Myocyte (in vitro differentiated cells): ENCODE results near the gene RFX2. TPM values are rescaled to one million over a fixed set of nuclear protein-coding genes. Genes with fewer than 3 reads are reported as not detected.

ENCODE experiments used
- DNase-seq: peaks from one replicate; pipeline ENCODE4 v3.0.0-alpha.2; 2012; ENCODE audit warnings: low read depth
- total RNA-seq: library from RNA; depleted of rRNA; stranded (reverse); fragments of >200 nt; gene quantifications from 2 replicates; pipeline ENCODE4 v1.2.3, GENCODE V29; 2014

Gene RFX2
- total RNA-seq, 1 donor from 2014 or later: 5.8 TPM

DNA sequence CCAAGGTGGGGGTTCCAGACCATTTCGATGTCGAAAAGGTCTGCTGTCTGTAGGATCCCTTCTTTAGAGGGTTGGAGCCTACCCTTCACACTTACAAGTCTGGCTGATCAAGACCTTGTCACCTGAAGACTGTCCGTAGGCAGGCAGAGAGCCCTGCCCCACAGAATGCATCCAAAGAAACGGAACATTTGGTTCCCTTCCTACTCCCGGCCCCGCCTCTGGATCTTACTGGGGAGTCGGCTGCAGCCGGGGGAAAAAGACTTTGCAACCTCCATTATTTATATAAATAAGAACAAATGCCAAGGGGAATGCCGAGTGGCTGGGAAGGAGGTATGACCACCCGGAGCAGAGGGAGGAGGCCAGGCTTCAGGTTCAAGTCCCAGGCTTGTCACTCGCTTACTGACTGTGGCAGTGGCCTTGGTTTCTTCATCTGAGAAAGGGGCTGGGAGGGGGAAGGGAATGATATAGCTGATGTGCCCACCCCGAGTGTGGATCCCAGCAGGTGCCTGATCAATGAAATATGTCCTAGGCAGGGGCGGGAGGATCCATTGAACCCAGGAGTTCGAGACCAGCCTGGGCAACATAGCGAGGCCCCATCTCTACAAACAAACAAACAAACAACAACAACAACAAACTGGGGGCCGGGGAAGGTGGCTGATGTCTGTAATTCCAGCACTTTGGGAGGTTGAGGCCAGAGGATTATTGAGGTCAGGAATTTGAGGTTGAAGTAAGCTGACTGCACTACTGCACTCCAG is 48.7 kb downstream of the RFX2 start:
- DNase-seq: no peak

DNA sequence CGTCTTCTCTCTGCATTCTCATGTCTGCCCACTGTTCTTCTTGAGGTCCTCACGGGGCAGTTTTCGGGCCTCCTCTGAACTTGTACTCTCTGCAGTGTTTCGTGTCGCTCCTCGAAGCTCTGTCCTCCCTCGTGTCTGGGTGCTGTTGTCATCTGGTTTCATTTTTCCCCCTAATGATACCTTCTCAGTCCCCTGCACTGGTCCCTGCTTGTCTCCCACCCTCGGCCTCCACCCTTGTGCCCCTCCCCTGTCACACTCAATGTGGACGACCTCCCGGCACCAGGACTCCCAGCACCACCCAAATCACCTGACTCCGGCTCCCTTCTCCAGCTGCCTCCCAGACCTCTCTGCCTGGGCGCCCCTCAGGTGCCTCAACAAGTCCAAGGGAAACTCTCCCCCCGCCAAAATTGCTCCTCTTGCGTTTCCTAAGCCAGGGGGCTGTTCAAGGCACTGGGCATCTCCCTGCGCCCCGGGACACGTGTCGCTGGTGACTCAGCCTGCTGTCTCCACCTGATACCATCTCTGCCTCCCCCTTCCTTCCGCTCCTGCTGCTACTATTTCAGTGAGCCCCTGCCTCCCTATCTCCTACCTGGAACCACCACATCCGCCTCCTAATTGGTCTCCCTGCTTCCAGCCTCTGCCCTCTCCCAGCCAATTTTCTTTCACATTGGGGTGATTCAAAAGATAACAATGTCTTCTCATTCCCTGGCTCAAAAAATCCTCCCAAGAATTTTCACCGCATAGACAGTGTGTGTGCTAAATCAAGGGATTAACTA is 49.5 kb downstream of the RFX2 start:
- peak; percentile 32 for DNase-seq

GRCh38 chr19:6059988-6060599 is 50.2 kb downstream of the RFX2 start:
- no peak for DNase-seq

DNA sequence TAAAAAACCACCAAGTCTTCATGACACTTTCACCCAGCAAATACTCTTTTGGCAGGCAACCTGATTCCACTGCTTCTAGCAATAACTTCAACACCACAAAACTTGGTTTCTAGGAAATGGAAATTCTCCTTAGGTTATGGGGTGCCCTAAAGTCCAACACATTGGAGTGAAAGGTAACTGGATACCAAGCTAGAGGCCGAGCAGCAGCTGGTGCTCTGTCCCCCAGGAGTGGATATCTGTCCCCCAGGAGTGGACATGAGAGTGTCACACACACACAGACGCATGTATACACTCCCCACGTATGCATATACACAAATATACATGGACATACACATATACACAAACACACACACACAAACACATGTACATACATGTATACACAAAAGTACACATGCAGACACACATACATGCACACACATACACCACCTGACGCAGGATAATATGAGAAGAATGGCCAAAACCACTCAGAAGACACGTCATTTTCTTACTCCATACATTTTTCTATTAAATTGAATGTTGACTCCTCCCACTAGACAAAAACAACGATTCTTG is 50.8 kb downstream of the RFX2 start:
- DNase-seq: no peak

DNA sequence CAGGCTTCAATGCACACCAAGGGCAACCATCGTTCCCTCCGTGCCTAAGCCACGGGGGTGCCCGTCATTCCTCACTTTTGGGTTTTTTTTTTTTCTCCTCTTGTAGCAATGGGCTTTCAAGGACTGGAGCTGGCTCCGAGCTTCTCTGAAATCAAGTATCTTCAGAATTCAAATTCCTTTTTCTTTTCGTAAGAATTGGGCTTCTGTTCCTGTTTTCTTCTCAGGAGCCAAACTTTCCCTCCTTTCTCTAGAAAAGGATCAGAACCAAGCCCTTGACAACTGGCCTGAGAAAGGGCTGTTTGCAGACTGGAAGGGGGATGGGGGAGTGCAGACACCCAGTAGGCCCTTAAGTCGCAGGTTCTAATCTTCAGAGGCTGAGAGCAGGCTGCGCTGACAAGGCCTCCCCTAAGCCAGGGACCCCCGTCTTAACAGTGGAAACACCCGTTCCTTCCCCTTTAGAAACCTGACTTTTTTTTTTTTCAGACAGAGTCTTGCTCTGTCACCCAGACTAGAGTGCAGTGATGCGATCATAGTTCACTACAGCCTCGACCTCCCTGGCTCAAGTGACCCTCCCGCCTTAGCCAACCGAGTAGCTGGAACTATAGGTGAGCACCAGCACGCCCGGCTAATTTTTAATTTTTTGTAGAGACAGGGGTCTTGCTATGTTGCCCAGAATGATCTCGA is 51.6 kb downstream of the RFX2 start:
- no peak for DNase-seq

DNA sequence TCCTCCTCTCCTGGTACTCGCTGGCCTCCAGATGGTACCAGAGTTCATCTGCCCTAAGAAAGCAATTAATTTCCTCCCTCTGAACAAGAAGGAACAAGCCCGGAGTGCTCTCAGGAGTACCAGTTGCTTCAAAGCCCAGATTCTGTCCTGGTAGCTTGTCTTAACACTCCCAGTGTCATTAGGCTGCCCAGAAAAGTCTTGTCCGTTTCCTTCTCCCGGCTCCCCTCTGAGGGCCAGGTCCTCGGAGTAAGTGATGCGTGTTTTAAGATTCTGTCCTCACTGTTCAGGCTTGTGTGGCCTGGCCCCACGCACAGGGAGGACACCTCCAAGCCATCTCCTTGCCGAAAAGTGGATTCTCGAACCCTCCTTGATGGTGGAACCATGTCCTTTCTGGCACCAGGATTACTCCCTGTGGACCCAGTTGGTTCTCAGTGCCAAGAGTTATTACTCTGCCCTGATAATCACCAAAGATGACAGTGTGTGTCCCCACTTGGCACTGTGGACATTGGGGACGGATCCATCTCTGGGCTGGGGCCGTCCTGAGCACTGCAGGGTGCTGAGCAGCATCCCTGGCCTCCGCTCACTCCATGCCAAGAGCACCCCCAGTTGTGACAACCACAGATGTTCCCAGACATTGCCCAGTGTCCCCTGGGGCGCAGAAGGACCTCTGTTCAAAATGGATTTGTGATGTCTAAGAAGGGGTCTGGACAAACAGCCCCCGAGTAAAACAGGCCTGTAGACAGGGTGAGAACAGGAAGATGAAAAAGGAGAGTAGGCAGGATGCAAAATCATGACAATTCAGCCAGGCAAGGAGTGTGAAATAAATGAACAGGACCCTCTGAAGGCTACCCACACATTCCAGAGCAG is 52.4 kb downstream of the RFX2 start:
- DNase-seq: no peak

GRCh38 chr19:6056801-6057650 is 53.3 kb downstream of the RFX2 start:
- peak; percentile 94 for DNase-seq

- no peak for DNase-seq
These were observed 54.0 kb downstream of the RFX2 start for GRCh38 chr19:6056282-6056741.

GRCh38 chr19:6055013-6055795 is 55.1 kb downstream of the RFX2 start:
- DNase-seq: no peak

DNA sequence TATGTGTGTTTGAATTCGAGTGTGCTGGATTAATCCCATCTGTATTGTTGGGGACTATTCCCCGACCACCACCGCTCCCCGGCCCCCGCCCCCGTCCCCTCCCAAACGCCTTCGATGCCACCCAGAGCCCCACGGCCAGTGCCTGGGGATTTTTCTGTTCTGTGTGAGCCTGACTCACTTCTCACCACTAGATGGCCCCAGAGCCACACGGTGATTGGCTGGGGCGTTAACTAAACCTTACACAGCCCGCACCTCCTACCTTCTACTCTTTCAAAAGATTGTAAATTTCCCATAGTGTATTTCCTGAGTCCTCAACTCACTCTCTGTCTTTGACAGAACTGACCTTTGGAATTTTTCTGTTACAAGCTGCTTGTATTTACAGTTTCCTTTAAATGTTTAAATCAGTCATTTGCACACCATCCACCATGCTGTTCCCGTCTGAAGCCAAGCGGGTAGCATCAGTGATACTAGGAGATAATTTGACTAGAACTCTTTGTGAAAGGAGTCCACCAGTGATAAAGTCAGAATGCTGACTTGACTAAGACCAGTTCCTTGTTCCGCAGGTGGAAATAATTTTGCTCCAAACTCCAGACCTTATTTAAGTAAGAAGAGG is 61.4 kb downstream of the RFX2 start:
- peak; percentile 81 for DNase-seq

- no peak for DNase-seq
These were observed 62.0 kb downstream of the RFX2 start for GRCh38 chr19:6048348-6048747.

GRCh38 chr19:6047741-6048251 is 62.5 kb downstream of the RFX2 start:
- DNase-seq: peak; percentile 40

DNA sequence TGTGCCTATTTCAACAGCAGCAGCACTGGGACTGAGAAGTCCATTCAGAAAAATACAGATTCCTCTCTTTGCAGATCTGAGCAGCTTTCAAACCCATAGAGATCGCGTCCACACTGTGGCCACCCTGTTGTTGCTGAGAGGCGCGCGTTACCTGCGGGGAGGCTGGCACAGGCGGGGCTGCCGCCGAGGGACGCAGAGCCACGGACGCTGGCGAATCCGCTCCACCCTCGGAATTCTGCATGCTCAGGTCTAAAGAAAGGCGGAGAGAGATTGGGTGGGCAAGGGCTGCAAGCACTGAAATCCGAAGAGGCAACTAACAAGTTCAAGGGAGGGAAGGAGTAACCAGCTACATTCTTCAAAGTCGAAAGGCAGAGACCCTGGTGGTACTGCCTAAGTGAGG is 63.0 kb downstream of the RFX2 start:
- no peak for DNase-seq

GRCh38 chr19:6045108-6045507 is 65.2 kb downstream of the RFX2 start:
- DNase-seq: no peak

- no peak for DNase-seq
These were observed 66.1 kb downstream of the RFX2 start for GRCh38 chr19:6044056-6044805.

- DNase-seq: no peak
These were observed 67.2 kb downstream of the RFX2 start for GRCh38 chr19:6042776-6043726.
